GM12878 (cell line): Measurements from ENCODE around the gene VEPH1. TPM values are rescaled to one million over a fixed set of nuclear protein-coding genes. Genes with fewer than 3 reads are reported as not detected.
A peak's percentile ranks its signal among the peaks of the same experiment; 100 is the strongest.

ENCODE experiments used
- ATAC-seq: fragments of 200-7000 bp; cut with Tn5 transposase; 3 replicates; pipeline ENCODE4 v1.9.1; 2020; ENCODE audit warnings: mild to moderate bottlenecking, moderate library complexity
- BruUV-seq: library from RNA; stranded (reverse); fragments of 400-500 nt; replicated peaks from 2 replicates; lab custom pipeline; 2021; lab: Mats Ljungman, UMichigan
- CTCF ChIA-PET: fragments of 300-600 bp; sonication (Branson Sonifier 250); formaldehyde crosslinking; extraction: SDS; loops from one replicate; lab custom pipeline; 2021; ENCODE audit warnings: inconsistent platforms; lab: Yijun Ruan, JAX
- POLR2A ChIA-PET: fragments of 350-600 bp; formaldehyde crosslinking; extraction: SDS; loops from one replicate; lab custom pipeline; 2021; ENCODE audit warnings: inconsistent platforms; lab: Charles Lee
- RAD21 ChIA-PET: fragments of 300-600 bp; sonication (Branson Sonifier 250); formaldehyde crosslinking; loops from one replicate; lab custom pipeline; 2023; ENCODE audit warnings: antibody characterized with exemption; ENCODE audit not compliant: unreplicated experiment; lab: Charles Lee
- SMC1A ChIA-PET: fragments of 300-600 bp; sonication (Branson Sonifier 250); formaldehyde crosslinking; loops from one replicate; lab custom pipeline; 2023; ENCODE audit not compliant: unreplicated experiment, uncharacterized antibody; lab: Charles Lee
- DNase-seq: peaks from one replicate; pipeline ENCODE4 v3.0.0-alpha.2; 2011; ENCODE audit warnings: low read depth, low spot score
- FAIRE-seq: peaks from 3 replicates; lab custom pipeline; 2011; peaks lifted over from hg19 to GRCh38; lab: Jason Lieb, UNC
- H2AFZ ChIP-seq: 2 replicates; pipeline ENCODE4 v1.6.0; 2011; ENCODE audit warnings: low read depth, low read length, control low read depth; ENCODE audit not compliant: control insufficient read depth
- H3K27ac ChIP-seq: 2 replicates; pipeline ENCODE4 v1.5.1; 2011; ENCODE audit warnings: control low read depth; ENCODE audit not compliant: control insufficient read depth, insufficient read depth
- H3K27me3 ChIP-seq, 2 experiments: replicated peaks in 1 of 2; 2 replicates each; pipeline versions ENCODE4 v1.6.0 to v1.6.1; 2011; ENCODE audit warnings: low read length in 1 of 2; ENCODE audit not compliant: control insufficient read depth in 2 of 2, insufficient read depth in 2 of 2
- H3K36me3 ChIP-seq, 2 experiments: 2 replicates each; pipeline ENCODE4 v1.5.1; 2011; ENCODE audit warnings: low read length in 1 of 2; ENCODE audit not compliant: control insufficient read depth in 2 of 2, insufficient read depth in 2 of 2
- H3K4me1 ChIP-seq: 2 replicates; pipeline ENCODE4 v1.6.1; 2011; ENCODE audit warnings: mild to moderate bottlenecking, low read length, moderate library complexity, mixed read lengths; ENCODE audit not compliant: control insufficient read depth, insufficient read depth
- H3K4me2 ChIP-seq: 2 replicates; pipeline ENCODE4 v1.6.0; 2011; ENCODE audit warnings: control low read depth; ENCODE audit not compliant: control insufficient read depth, insufficient read depth
- H3K4me3 ChIP-seq: fragments of 200-600 bp; sonication (generic); 2 replicates; pipeline ENCODE4 v1.5.1; 2016
- H3K79me2 ChIP-seq: 2 replicates; pipeline ENCODE4 v1.6.0; 2011; ENCODE audit warnings: low read length; ENCODE audit not compliant: control insufficient read depth, insufficient read depth
- H3K9ac ChIP-seq: 2 replicates; pipeline ENCODE4 v1.8.0; 2011; ENCODE audit warnings: low read length, control low read depth, mixed read lengths; ENCODE audit not compliant: control insufficient read depth, insufficient read depth
- H3K9me3 ChIP-seq: replicated peaks from 3 replicates; pipeline ENCODE4 v1.5.1; 2011; ENCODE audit warnings: mild to moderate bottlenecking, low read length; ENCODE audit not compliant: control insufficient read depth, insufficient read depth
- H4K20me1 ChIP-seq: 2 replicates; pipeline ENCODE4 v1.6.0; 2011; ENCODE audit not compliant: control insufficient read depth, insufficient read depth
- CBX3 ChIP-seq: fragments of 200-600 bp; sonication (generic); IDR thresholded peaks from 2 replicates; pipeline ENCODE4 v1.6.1; 2016; ENCODE audit warnings: low read depth, borderline replicate concordance
- E2F8 ChIP-seq: fragments of 450-650 bp; IDR thresholded peaks from 2 replicates; pipeline ENCODE4 v1.6.1; 2018; ENCODE audit warnings: mild to moderate bottlenecking, low read depth, moderate library complexity; ENCODE audit not compliant: partially characterized antibody
- HCFC1 ChIP-seq: fragments of 150-350 bp; IDR thresholded peaks from 2 replicates; pipeline ENCODE4 v1.6.1; 2014; ENCODE audit warnings: low read length
- IKZF2 ChIP-seq, 2 experiments: fragments of 450-650 bp; IDR thresholded peaks; 2 replicates each; pipeline ENCODE4 v1.6.1; 2017; ENCODE audit warnings: mild to moderate bottlenecking in 2 of 2, moderate library complexity in 2 of 2
- MYC ChIP-seq: IDR thresholded peaks from 2 replicates; pipeline ENCODE4 v1.6.1; 2011; ENCODE audit warnings: mild to moderate bottlenecking, low read length, moderate library complexity, inconsistent platforms; ENCODE audit not compliant: insufficient read depth, insufficient replicate concordance, insufficient read length, severe bottlenecking
- NR2C1 ChIP-seq: fragments of 450-650 bp; IDR thresholded peaks from 2 replicates; pipeline ENCODE4 v1.6.1; 2017; ENCODE audit warnings: antibody characterized with exemption, mild to moderate bottlenecking, moderate library complexity
- POLR2A ChIP-seq: IDR thresholded peaks from 2 replicates; pipeline ENCODE4 v1.6.1; 2011; ENCODE audit warnings: low read depth, mild to moderate bottlenecking, low read length
- RUNX3 ChIP-seq: IDR thresholded peaks from 2 replicates; pipeline ENCODE4 v1.6.1; 2012; ENCODE audit warnings: low read length, inconsistent platforms
- SMAD1 ChIP-seq: fragments of 450-650 bp; IDR thresholded peaks from 2 replicates; pipeline ENCODE4 v1.6.1; 2018; ENCODE audit warnings: mild to moderate bottlenecking, low read depth; ENCODE audit not compliant: partially characterized antibody
- ZNF384 ChIP-seq: IDR thresholded peaks from 2 replicates; pipeline ENCODE4 v1.6.1; 2012; ENCODE audit warnings: low read depth, mild to moderate bottlenecking, low read length, improper control_type of control experiment, borderline replicate concordance
- WGBS: methylation state at CpG from one replicate; pipeline ENCODE4 v1.1.6; 2016; ENCODE audit warnings: low lambda C conversion rate; ENCODE audit not compliant: insufficient replicate concordance, insufficient coverage; ENCODE audit errors: missing lambda C conversion rate; 5-methylcytosine and 5-hydroxymethylcytosine counted together
- in situ Hi-C: fragments of 300-500 bp; cut with MboI; formaldehyde crosslinking; loops from 9 replicates; pipeline ENCODE4 v1.14.3; 2018; ENCODE audit warnings: mixed read lengths
- intact Hi-C: fragments of 100-400 bp; cut with micrococcal nuclease; formaldehyde crosslinking; loops from one replicate; pipeline ENCODE4 v1.14.2; 2022; ENCODE audit not compliant: unreplicated experiment
- polyA plus RNA-seq, 11 experiments: library from polyadenylated mRNA; depleted of rRNA in 4 of 11; unstranded in 6 of 11; stranded (reverse) in 5 of 11; fragments of >200 nt; fragmentation: Nextera tagmentation in 4 of 11; fragmentation: Illumina TruSeq in 1 of 11; extraction: Ambion mirVana in 4 of 11; extraction: Trizol in 1 of 11; gene quantifications; 1 replicate in 1 of 11; 2 replicates in 10 of 11; pipeline versions ENCODE4 v1.2.1 to v1.2.3, GENCODE V29; 2011 to 2016; ENCODE audit warnings: inconsistent platforms in 2 of 11, missing spikeins in 2 of 11, low read depth in 1 of 11
- total RNA-seq, 4 experiments: library from RNA; depleted of rRNA in 3 of 4; stranded (reverse); fragments of >200 nt in 3 of 4; fragmentation: Illumina TruSeq in 1 of 4; extraction: Trizol in 1 of 4; gene quantifications; 2 replicates each; pipeline versions ENCODE4 v1.2.1 to v1.2.3, GENCODE V29; 2013 to 2021
- TF ChIP-seq, protein P1 (sequence below): IDR thresholded peaks from 2 replicates; pipeline ENCODE4 v1.6.1; 2012; ENCODE audit warnings: low read depth, low read length, improper control_type of control experiment
- TF ChIP-seq, protein P2 (sequence below): fragments of 150-350 bp; IDR thresholded peaks from 2 replicates; pipeline ENCODE4 v1.6.1; 2014; ENCODE audit warnings: mild to moderate bottlenecking, low read depth, low read length
- TF ChIP-seq, protein P3 (sequence below): fragments of 450-650 bp; conservative IDR thresholded peaks from 2 replicates; pipeline ENCODE4 v1.6.1; 2017; ENCODE audit warnings: mild to moderate bottlenecking, moderate library complexity
- TF ChIP-seq, protein P4 (sequence below): fragments of 450-650 bp; IDR thresholded peaks from 2 replicates; pipeline ENCODE4 v1.6.1; 2017; ENCODE audit warnings: mild to moderate bottlenecking, low read depth, inconsistent platforms; ENCODE audit not compliant: poor library complexity, severe bottlenecking

Gene VEPH1
- total and polyA plus RNA-seq, 10 of the 15 experiments (the other 5 are each of a cell fraction or from before 2014, with no cell fraction given), result 0.04 to 0.26 (median 0.17) TPM; not detected in 7

GRCh38 chr3:157453824-157454223 is 49.4 kb downstream of the VEPH1 start (continued):
- TF ChIP-seq NR2C1, result no peak
- TF ChIP-seq, protein P1, sequence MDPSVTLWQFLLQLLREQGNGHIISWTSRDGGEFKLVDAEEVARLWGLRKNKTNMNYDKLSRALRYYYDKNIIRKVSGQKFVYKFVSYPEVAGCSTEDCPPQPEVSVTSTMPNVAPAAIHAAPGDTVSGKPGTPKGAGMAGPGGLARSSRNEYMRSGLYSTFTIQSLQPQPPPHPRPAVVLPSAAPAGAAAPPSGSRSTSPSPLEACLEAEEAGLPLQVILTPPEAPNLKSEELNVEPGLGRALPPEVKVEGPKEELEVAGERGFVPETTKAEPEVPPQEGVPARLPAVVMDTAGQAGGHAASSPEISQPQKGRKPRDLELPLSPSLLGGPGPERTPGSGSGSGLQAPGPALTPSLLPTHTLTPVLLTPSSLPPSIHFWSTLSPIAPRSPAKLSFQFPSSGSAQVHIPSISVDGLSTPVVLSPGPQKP, result no peak
- TF ChIP-seq POLR2A, result no peak
- TF ChIP-seq, protein P2, sequence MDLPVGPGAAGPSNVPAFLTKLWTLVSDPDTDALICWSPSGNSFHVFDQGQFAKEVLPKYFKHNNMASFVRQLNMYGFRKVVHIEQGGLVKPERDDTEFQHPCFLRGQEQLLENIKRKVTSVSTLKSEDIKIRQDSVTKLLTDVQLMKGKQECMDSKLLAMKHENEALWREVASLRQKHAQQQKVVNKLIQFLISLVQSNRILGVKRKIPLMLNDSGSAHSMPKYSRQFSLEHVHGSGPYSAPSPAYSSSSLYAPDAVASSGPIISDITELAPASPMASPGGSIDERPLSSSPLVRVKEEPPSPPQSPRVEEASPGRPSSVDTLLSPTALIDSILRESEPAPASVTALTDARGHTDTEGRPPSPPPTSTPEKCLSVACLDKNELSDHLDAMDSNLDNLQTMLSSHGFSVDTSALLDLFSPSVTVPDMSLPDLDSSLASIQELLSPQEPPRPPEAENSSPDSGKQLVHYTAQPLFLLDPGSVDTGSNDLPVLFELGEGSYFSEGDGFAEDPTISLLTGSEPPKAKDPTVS, result no peak
- TF ChIP-seq, protein P3, sequence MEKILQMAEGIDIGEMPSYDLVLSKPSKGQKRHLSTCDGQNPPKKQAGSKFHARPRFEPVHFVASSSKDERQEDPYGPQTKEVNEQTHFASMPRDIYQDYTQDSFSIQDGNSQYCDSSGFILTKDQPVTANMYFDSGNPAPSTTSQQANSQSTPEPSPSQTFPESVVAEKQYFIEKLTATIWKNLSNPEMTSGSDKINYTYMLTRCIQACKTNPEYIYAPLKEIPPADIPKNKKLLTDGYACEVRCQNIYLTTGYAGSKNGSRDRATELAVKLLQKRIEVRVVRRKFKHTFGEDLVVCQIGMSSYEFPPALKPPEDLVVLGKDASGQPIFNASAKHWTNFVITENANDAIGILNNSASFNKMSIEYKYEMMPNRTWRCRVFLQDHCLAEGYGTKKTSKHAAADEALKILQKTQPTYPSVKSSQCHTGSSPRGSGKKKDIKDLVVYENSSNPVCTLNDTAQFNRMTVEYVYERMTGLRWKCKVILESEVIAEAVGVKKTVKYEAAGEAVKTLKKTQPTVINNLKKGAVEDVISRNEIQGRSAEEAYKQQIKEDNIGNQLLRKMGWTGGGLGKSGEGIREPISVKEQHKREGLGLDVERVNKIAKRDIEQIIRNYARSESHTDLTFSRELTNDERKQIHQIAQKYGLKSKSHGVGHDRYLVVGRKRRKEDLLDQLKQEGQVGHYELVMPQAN, result no peak
- no peak for TF ChIP-seq CBX3
- no peak for TF ChIP-seq HCFC1
- no peak for TF ChIP-seq SMAD1

GRCh38 chr3:157452097-157452496 is 51.1 kb downstream of the VEPH1 start:
- POLR2A ChIA-PET, result no interaction called here
- WGBS, result 0% methylated on average over 3 of the region's 3 CpGs
- TF ChIP-seq, protein P4, sequence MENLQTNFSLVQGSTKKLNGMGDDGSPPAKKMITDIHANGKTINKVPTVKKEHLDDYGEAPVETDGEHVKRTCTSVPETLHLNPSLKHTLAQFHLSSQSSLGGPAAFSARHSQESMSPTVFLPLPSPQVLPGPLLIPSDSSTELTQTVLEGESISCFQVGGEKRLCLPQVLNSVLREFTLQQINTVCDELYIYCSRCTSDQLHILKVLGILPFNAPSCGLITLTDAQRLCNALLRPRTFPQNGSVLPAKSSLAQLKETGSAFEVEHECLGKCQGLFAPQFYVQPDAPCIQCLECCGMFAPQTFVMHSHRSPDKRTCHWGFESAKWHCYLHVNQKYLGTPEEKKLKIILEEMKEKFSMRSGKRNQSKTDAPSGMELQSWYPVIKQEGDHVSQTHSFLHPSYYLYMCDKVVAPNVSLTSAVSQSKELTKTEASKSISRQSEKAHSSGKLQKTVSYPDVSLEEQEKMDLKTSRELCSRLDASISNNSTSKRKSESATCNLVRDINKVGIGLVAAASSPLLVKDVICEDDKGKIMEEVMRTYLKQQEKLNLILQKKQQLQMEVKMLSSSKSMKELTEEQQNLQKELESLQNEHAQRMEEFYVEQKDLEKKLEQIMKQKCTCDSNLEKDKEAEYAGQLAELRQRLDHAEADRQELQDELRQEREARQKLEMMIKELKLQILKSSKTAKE, result no peak
- TF ChIP-seq IKZF2 (IDR thresholded peaks at IDR 0.05) (peak in 1 of 2 experiments; percentile 31; a peak in 1 of 4 replicates), RUNX3 (no peak), ZNF384 (no peak), E2F8 (no peak), MYC (no peak)

More at GRCh38 chr3:157452097-157452496, 51.1 kb downstream of the VEPH1 start:
- Histone ChIP-seq H3K9me3 (no peaks in the 10 kb centered on the region), H3K27me3 (no peaks in the 10 kb centered on the region; a peak in 1 of 4 replicates), H3K36me3 (no peaks in the 10 kb centered on the region), H3K4me1 (no peaks in the 10 kb centered on the region), H3K79me2 (no peaks in the 10 kb centered on the region), H3K9ac (no peak overlapping the region), H3K4me3 (no peak overlapping the region), H4K20me1 (no peaks in the 10 kb centered on the region), H3K4me2 (no peak overlapping the region), H2AFZ (no peak overlapping the region), H3K27ac (no peak overlapping the region)
- ChIA-PET CTCF (no interaction called here), SMC1A (no interaction called here), RAD21 (no interaction called here)
- in situ Hi-C loops, result no loop called here
- FAIRE-seq, result no peak
- no peak for ATAC-seq
- intact Hi-C loops, result no loop called here
- no TSS peak for BruUV-seq
- no peak for DNase-seq
